Heart left ventricle (tissue), 16 donors: Measurements from ENCODE around the gene SLIT1. TPM values are rescaled to one million over a fixed set of nuclear protein-coding genes. Genes with fewer than 3 reads are reported as not detected.

Source experiments
- ATAC-seq, 4 donors: fragments of 200-7000 bp; cut with Tn5 transposase; one replicate each; pipeline ENCODE4 v1.9.1; 2020 to 2022; ENCODE audit warnings: moderate library complexity in 4 of 4, mild to moderate bottlenecking in 3 of 4, moderate number of reproducible peaks in 1 of 4
- DNase-seq, 5 donors: peaks; one replicate each; pipeline ENCODE4 v3.0.0-alpha.2; 2020
- H3K27ac ChIP-seq, 12 donors: fragments of 200-600 bp; sonication (generic) in 4 of 12; one replicate each; pipeline versions ENCODE4 v1.5.0 to v1.8.0; 2016 to 2022; ENCODE audit warnings: mild to moderate bottlenecking in 2 of 12
- H3K27me3 ChIP-seq, 9 donors: fragments of 200-600 bp; sonication (generic) in 2 of 9; one replicate each; pipeline versions ENCODE4 v1.5.1 to v1.8.0; 2016 to 2022; ENCODE audit warnings: mild to moderate bottlenecking in 3 of 9
- H3K36me3 ChIP-seq, 9 donors: fragments of 200-600 bp; sonication (generic) in 2 of 9; one replicate each; pipeline versions ENCODE4 v1.5.0 to v1.8.0; 2018 to 2022; ENCODE audit warnings: mild to moderate bottlenecking in 2 of 9
- H3K4me1 ChIP-seq, 12 donors: fragments of 200-600 bp; sonication (generic) in 4 of 12; one replicate each; pipeline versions ENCODE4 v1.5.0 to v1.8.0; 2016 to 2022; ENCODE audit warnings: mild to moderate bottlenecking in 3 of 12
- H3K4me3 ChIP-seq, 12 donors: fragments of 200-600 bp; sonication (generic) in 4 of 12; one replicate each; pipeline versions ENCODE4 v1.5.0 to v1.8.0; 2017 to 2022; ENCODE audit warnings: mild to moderate bottlenecking in 9 of 12, moderate library complexity in 4 of 12
- H3K9me3 ChIP-seq, 12 donors: fragments of 200-600 bp; sonication (generic) in 4 of 12; one replicate each; pipeline versions ENCODE4 v1.5.0 to v1.8.0; 2016 to 2022; ENCODE audit warnings: mild to moderate bottlenecking in 1 of 12
- CTCF ChIP-seq, 12 donors: fragments of 200-600 bp; sonication (generic) in 4 of 12; IDR thresholded peaks; one replicate each; pipeline versions ENCODE4 v1.5.0 to v1.8.0; 2018 to 2022; ENCODE audit warnings: antibody characterized with exemption in 12 of 12, mild to moderate bottlenecking in 5 of 12
- POLR2A ChIP-seq, 2 donors: fragments of 450-650 bp; IDR thresholded peaks; one replicate each; pipeline ENCODE4 v1.6.1; 2017; ENCODE audit warnings: antibody characterized with exemption in 2 of 2, mild to moderate bottlenecking in 2 of 2, moderate library complexity in 2 of 2
- WGBS, 4 donors: extraction: QIAGEN DNeasy Blood & Tissue Kit in 2 of 4; methylation state at CpG; one replicate each; pipeline versions ENCODE4 v1.1.5 to v1.1.7; 2013 to 2018; 5-methylcytosine and 5-hydroxymethylcytosine counted together
- intact Hi-C, 10 donors: fragments of 100-400 bp; cut with DNase I; formaldehyde crosslinking; loops; one replicate each; pipeline versions ENCODE4 v1.11.1 to v1.14.2; 2022
- polyA plus RNA-seq, 2 donors: library from polyadenylated mRNA; stranded (reverse); fragments of 200-250 nt; gene quantifications; one replicate each; pipeline ENCODE4 v1.2.3, GENCODE V29; 2013
- total RNA-seq, 9 donors: library from RNA; depleted of rRNA in 2 of 9; stranded (reverse); fragments of >200 nt in 2 of 9; fragmentation: NEBNext Ultra II Directional in 3 of 9; extraction: Animal tissue kit (Norgen Biotek cat#: 25700) in 3 of 9; gene quantifications; one replicate each; pipeline versions ENCODE4 v1.1.0 to v1.2.4, GENCODE V29; 2016 to 2023
- donor health status: ischemic (EF 13 %, LVEDD 7.1; RV severe dilation, severe dysfunction).
- donor health status: healthy with polysubstance abuse.
- donor health status: DM: no; HTN: yes; CAD: no.
- donor health status: DM: no; HTN: no; CAD: no.
- donor health status: ischemic (EF 25% LVEDD 6.9; RV normal size, moderate dysfunction).
- donor health status: ischemic (EF 25% LVEDD 5.7; RV mildly dilated, moderate dysfunction).
- donor health status: healthy.
- donor health status: DM: yes; HTN: yes; CAD: no.
- donor health status: ischemic (EF 35%, LVEDD 5.7; RV mildly dilated, moderate dysfunction).
- donor health status: nonischemic (EF 11% LVEDD 7.7; RV severe dilation, severe dysfunction).
- donor health status: DM: yes; HTN: yes; CAD: no.
- donor health status: PGD.
- donor health status: ischemic (EF 29% LVEDD 5.4; RV normal size, mild dysfunction).
- donor health status: nonischemic (EF 23%, LVEDD 6.1; RV moderate dilation, normal function).

SLIT1 gene
- total and polyA plus RNA-seq, 11 donors, result 0.04 to 0.61 (median 0.12) TPM

- Histone ChIP-seq H3K36me3 (no peaks in the 10 kb centered on the region), H3K4me1 (no peaks in the 10 kb centered on the region), H3K9me3 (no peaks in the 10 kb centered on the region), H3K4me3 (no peak overlapping the region), H3K27me3 (peaks cover 0 to 5% (median 0%) of the 10 kb centered on the region in 9 donors), H3K27ac (no peak overlapping the region)
- ATAC-seq (no peak), DNase-seq (no peak)
- intact Hi-C loops, result no loop called here
- TF ChIP-seq POLR2A (IDR thresholded peaks at IDR 0.05) (no peak), CTCF (IDR thresholded peaks at IDR 0.05) (no peak)
- 87 to 90% (median 89%) methylated on average over 16 of the region's 16 CpGs for WGBS, 4 donors
Observed at GRCh38 chr10:97149079-97149531, 36.7 kb downstream of the SLIT1 start.

DNA sequence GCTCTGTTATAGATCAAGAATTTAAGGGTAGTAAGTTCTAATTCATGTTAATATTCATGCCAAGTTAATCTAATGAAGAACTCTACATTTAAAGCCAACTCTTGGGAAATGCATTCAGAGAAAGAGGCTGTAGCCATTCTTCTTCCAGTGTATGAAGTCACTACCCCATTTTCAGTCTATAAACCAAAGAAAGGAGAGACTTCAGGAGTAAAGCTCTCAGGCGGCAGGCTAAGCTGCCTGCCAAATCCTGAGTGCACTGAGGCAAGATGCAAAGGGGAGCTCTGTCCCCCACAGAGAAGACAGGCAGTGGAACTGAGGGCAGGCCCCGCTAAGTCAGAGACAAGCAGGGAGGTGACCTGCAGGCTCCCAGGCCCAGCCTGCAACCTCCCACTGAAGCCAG, 41.5 kb downstream of the SLIT1 start:
- H3K27ac ChIP-seq, result no peak overlapping the region
- no peaks in the 10 kb centered on the region for H3K9me3 ChIP-seq
- intact Hi-C loops, result no loop called here
- no peak for ATAC-seq
- H3K27me3 ChIP-seq, result peaks cover 0 to 36% (median 10%) of the 10 kb centered on the region in 9 donors
- H3K4me3 ChIP-seq, result no peak overlapping the region
- TF ChIP-seq CTCF (IDR thresholded peaks at IDR 0.05) (no peak), POLR2A (IDR thresholded peaks at IDR 0.05) (no peak)
- H3K36me3 ChIP-seq, result no peaks in the 10 kb centered on the region
- WGBS, 4 donors, result 79 to 92% (median 82%) methylated on average over 2 of the region's 2 CpGs
- no peaks in the 10 kb centered on the region for H3K4me1 ChIP-seq
- no peak for DNase-seq

- Histone ChIP-seq H3K27me3 (peaks cover 0 to 36% (median 10%) of the 10 kb centered on the region in 9 donors), H3K36me3 (no peaks in the 10 kb centered on the region), H3K27ac (no peak overlapping the region), H3K4me3 (no peak overlapping the region), H3K4me1 (peaks cover 0 to 8% (median 0%) of the 10 kb centered on the region in 12 donors), H3K9me3 (no peaks in the 10 kb centered on the region)
- DNase-seq (no peak), ATAC-seq (no peak)
- TF ChIP-seq CTCF (IDR thresholded peaks at IDR 0.05) (no peak), POLR2A (IDR thresholded peaks at IDR 0.05) (no peak)
- intact Hi-C loops, result no loop called here
- 92 to 98% (median 94%) methylated on average over 2 of the region's 2 CpGs for WGBS, 4 donors
Observed at GRCh38 chr10:97142834-97143233, 42.9 kb downstream of the SLIT1 start.

GRCh38 chr10:97140902-97141745, 44.6 kb downstream of the SLIT1 start:
- 45 to 62% (median 52%) methylated on average over 22 to 23 of the region's 23 CpGs for WGBS, 4 donors
- peaks cover 0 to 36% (median 10%) of the 10 kb centered on the region in 9 donors for H3K27me3 ChIP-seq
- H3K4me1 ChIP-seq, result peaks cover 0 to 8% (median 0%) of the 10 kb centered on the region in 12 donors
- no peak for DNase-seq
- H3K27ac ChIP-seq, result no peak overlapping the region
- no peak for TF ChIP-seq CTCF (IDR thresholded peaks at IDR 0.05)
- no peak for TF ChIP-seq POLR2A (IDR thresholded peaks at IDR 0.05)
- H3K4me3 ChIP-seq, result no peak overlapping the region
- no peaks in the 10 kb centered on the region for H3K9me3 ChIP-seq
- H3K36me3 ChIP-seq, result no peaks in the 10 kb centered on the region
- intact Hi-C loops, result no loop called here
- ATAC-seq, result no peak
